DOHH2 (cell line): ENCODE data around the gene BIN1.

ENCODE experiments used
- CTCF ChIP-seq: fragments of 200-600 bp; sonication (generic); IDR thresholded peaks from one replicate; pipeline ENCODE4 v1.5.1; 2014; ENCODE audit warnings: antibody characterized with exemption, mild to moderate bottlenecking, low read depth, low read length; ENCODE audit not compliant: poor library complexity, severe bottlenecking
- EZH2phosphoT487 ChIP-seq: fragments of 200-600 bp; sonication (generic); IDR thresholded peaks from 2 replicates; pipeline ENCODE4 v1.6.1; 2017; ENCODE audit warnings: borderline replicate concordance, mild to moderate bottlenecking, antibody characterized with exemption, low read length, moderate library complexity, mixed read lengths

GRCh38 chr2:127078666-127079270, 28.2 kb downstream of the BIN1 start:
- no peak for TF ChIP-seq CTCF
- TF ChIP-seq EZH2phosphoT487, result no peak
